ENCODE results near the gene CERS3.
"Not testable (repeated sequence)": the region's sequence is repeated elsewhere in the genome, so short reads cannot be mapped to it uniquely, and the experiment has no call there.

The CERS3 gene

DNA sequence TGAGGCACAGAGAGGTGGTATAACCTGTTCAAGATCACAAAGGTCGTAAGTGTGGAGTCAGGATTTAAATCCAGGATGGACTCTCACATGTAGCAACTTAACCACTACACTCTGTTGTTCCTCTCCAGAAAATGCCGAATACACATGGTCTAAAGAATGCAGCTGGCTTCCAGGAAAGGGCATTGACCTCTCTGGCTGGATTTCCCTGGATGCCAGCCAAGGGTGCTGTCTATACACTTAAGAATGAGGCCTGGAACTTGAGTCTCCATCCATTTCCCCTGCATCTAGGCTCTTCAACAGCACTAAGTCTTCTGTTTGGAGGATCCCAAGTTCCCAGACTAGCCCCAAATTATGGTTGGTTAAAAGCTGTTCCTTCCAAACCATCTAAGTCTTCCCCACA is 60.5 kb downstream of the CERS3 start:
- in situ Hi-C loops (cut with HindIII; ENCODE audit: low sequenced_read_pairs): no loop called here

DNA sequence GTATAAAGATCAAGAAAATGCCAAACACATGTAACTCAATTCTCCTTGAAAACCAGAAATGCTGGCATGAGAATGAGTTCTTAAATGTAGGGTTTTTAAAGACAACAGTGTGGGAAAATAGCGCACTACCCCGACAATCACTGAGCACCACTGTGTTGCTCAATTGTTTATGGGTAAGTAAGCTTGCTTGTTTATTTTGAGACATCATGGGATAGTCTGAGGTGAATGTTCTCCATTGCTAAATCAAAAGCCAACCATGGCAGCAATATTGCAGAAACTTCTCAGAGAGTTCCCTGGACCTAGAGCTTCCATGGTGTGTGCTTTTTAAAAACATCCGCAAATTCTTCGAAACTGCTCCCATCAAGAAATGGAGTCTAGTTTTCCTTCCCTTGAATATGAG is 62.7 kb downstream of the CERS3 start:
- in situ Hi-C loops (cut with HindIII; ENCODE audit: low sequenced_read_pairs): no loop called here

DNA sequence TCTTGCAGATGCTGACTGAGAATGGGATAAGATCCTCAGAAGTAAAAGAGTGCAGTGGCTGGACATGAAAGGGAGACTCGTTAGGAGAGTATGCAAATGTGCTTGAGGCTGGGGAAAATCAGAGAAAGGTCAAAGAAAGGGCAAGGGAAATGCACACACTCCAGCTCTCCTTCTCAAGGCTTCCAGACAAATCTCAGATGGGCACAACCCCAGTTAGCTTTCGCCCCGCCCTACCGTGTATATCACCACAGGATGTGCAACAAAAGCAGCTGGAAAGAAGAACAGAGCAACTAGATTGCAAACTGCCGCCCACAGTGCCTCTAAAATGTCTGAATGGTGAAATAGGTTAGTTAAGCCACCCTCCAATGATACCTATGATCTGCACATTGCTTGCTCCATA is 63.9 kb downstream of the CERS3 start:
- in situ Hi-C loops (cut with HindIII; ENCODE audit: low sequenced_read_pairs): no loop called here

DNA sequence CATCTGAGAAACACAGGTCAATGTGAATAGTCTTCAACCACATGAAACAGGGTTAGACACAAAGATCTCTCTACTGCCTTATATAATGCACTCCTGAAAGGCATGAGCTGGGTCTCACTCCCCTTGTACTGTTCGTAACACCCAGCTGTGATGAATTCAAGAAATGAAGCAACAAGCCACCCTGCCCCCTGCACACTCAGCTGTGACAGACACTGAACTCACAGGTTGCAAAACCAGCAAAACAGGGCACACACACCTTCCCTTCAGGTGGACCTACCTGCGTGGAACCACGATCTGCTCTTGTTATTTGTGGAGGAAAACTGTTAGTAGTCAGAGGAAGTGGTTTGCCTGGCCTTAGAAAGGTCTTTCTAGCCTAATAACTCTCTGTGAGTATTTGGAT is 64.5 kb downstream of the CERS3 start:
- in situ Hi-C loops (cut with HindIII; ENCODE audit: low sequenced_read_pairs): no loop called here

DNA sequence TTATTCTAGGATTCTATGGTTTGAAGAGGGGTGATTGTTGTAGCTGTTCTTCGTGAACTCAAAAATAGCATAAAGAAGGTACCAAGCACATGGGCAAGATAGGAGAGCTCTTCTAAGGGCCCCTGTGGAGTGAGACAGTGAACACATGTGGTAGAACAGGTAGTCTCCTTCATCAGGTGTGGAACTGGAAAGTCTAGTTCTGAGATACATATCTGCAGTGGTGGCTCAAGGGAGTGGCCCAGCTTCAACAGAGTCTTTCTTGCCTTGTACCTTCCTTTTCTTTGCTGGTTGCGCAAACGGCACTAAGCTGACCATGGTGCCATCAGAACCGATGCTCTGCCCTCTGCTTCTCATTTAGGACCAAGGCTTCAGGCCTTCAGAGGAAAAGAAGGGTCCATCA is 65.2 kb downstream of the CERS3 start:
- in situ Hi-C loops (cut with HindIII; ENCODE audit: low sequenced_read_pairs): no loop called here

DNA sequence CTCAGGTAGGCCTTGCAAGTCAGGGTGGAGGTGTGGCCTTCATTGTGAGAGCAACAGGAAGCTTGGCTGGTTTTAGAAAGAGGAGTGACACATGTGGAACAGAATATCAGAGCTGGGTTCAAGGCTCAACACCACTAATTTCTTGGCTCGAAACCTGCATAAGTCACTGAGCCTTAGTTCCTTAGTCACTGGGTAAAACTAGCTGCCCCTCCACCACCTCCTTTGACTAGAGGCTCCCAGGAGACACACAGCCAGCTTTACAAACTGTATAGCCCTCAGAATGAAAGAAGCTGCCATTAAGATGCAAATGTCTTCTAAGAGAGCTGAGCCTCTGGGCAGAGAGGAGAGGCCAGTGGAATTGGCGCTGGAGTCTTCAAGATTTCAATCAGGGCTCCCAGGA is 67.7 kb downstream of the CERS3 start:
- in situ Hi-C loops (cut with HindIII; ENCODE audit: low sequenced_read_pairs): no loop called here

DNA sequence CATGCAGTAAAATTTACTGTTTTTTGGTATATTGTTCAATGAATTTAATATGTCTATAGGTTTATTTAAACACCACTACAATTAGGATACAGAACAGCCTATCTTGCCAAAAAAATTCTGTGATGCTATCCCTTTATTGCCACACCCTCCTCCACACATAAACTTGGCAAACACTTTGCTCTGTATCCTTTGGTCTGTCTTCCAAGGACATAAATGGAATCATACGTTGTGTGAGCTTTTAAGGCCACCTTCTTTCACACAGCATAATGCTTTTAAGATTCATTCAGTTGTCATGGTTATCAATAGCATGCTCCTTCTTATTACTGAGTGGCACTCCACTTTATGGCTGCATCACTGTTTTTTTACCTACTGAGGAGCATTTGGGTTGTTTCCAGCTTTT is 71.5 kb downstream of the CERS3 start:
- in situ Hi-C loops (cut with HindIII; ENCODE audit: low sequenced_read_pairs): no loop called here

DNA sequence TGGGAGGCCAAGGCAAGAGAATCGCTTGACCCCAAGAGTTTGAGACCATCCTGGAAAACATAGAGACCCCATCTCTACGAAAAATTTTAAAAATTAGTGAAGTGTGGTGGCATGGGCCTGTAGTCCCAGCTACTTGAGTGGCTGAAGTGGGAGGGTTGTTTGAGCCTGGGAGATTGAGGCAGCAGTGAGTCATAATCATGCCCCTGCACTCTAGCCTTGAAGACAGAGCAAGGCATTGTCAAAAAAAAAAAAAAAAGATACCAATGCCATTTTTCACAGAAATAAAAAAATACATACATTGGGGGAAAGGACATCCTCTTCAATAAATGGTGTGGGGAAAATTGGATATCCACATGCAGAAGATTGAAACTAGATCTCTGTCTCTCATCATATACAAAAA is 74.6 kb downstream of the CERS3 start:
- in situ Hi-C loops (cut with HindIII; ENCODE audit: low sequenced_read_pairs): no loop called here

DNA sequence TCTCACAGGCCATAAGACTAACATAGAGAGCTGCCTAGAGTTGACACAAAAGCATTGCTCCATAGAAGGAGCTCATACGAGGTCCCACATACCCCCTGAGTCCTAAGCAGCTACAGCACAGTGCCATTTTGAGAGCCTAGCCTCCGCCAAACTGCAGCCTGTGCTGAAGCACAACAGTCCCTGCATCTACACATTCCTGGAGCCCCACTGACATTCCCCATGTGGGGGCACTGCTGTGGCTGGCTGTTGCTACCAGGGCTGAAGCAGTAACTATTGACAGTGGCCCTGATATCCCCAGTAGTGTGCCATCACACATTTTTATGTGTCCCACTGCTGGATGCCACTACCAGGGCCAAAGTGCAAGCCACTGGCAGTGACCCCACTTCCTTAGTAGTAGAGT is 80.3 kb downstream of the CERS3 start:
- in situ Hi-C loops (cut with HindIII; ENCODE audit: low sequenced_read_pairs): no loop called here

DNA sequence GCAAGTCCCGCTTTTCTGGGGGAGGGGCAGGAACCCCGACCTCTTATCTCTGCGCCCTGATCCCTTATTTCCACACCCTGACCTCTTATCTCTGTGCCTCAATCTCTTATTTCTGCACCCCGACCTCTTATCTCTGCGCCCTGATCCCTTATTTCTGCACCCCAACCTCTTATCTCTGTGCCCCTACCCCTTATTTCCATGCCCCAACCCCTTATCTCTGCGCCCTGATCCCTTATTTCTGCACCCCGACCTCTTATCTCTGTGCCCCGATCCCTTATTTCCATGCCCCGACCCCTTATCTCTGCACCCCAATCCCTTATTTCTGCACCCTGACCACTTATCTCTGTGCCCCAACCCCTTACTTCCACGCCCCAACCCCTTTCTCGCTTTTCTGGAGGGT is 87.7 kb downstream of the CERS3 start:
- in situ Hi-C loops (cut with HindIII; ENCODE audit: low sequenced_read_pairs): not testable (repeated sequence)

DNA sequence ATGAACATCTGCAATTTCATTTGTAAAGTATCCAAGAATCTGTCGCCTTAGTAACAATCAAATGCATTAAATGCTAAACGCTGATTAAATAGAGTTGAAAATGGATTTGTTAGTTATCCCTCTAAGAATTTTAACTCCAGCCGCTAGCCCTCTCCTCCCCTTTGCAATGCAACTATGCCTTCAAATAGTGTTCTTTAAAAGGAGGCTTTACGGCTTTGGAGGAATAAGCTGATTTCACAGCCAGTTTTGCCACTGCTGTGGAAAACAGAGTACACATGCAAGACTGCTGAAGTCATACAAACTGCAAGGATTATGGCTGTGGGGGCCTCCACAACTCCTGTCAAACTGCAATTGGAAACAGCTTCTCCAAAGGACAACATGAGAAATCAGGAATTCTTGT is 89.2 kb downstream of the CERS3 start:
- in situ Hi-C loops (cut with HindIII; ENCODE audit: low sequenced_read_pairs): no loop called here

DNA sequence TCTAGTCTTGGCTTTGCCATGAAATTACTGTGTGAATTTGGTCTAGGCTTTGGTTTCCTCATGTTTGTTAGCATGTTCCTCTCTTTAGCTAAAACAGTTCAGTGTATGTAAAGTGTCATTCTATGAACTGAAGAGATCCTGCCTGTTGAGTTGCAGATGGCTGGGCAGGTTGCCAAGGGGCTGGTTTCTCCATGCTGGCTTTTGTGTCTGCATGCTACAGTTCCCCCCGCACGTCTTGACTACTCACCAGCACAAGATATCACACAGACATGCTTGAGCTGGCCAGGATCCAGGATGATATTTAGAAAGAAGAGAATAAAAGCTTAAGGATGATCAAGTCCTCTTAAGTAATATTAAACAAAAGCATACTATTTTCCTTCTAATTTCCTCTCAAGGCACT is 90.2 kb downstream of the CERS3 start:
- in situ Hi-C loops (cut with HindIII; ENCODE audit: low sequenced_read_pairs): no loop called here

DNA sequence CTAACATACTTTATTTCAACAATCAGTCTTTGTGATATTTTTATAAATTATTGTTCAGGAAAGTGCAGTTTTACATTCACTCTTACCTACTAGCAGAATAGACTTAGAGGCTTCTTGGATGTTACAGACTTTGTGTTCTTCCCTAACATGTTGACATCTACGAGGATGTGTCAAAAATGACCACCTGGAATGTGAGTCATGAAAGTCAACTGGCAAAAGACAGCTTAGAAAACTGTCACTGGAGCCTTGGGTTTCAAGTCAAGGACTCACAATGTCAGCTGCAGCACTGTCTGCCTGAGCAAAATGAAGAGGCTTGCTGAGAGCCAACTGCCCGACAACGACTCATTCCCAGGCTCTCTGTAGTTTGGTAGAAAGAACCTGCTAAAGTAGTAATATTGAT is 91.5 kb downstream of the CERS3 start:
- in situ Hi-C loops (cut with HindIII; ENCODE audit: low sequenced_read_pairs): no loop called here

DNA sequence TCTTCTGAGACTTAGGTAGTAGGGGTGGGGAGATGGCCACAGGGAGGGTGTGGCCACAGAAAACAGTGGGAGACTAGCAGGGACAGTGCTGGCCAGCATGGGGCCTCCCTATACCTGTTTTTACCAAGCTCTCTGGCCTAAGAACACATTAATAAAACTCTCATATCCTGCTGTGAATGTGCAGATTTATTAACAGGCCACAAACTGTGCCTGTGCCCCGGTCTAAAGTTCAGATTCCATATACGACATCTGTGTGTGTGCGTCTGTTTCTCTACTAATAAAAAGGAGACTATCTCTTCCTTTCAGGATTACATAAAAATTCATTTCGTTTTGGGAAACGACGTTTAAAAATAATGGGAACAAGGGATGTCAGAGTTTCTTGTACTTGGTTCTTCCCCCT is 94.2 kb downstream of the CERS3 start:
- in situ Hi-C loops (cut with HindIII; ENCODE audit: low sequenced_read_pairs): no loop called here

DNA sequence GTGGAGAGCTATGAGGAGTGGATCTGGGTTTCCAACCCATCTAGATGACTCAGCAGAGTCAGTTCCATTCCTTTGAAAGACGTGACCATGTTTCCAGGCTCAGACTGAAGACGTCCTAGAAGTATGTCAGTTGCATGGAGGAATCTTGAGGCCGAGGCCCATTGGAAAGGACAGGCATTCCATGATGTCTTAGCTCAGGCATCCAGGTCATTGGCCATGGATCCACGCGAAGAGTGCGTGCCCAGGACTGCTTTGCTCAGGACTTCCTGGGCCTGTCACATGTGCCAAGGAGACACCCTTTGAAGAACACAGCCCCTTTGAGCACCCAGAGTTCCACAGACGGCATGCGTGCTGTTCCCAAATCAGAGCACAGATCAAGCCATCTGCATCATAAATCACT is 94.7 kb downstream of the CERS3 start:
- in situ Hi-C loops (cut with HindIII; ENCODE audit: low sequenced_read_pairs): no loop called here

DNA sequence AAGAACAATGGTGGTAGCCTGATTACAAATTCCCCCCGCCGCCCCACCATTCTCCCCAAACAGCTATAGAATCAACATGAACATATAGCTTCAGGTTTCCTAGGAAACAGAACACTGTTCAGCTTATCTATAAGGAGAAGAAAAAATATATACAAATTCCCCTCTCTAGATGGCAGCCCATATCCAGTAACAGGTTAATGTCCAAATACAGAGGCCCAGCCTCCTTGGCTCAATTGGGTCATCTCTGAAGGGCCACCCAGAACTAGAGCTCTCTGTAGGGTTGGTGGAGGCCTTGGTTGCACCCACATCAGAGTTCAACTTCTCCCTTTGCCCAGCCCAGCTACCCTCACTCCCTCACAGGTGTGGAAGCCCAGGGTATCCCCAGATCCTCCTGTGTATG is 95.4 kb downstream of the CERS3 start:
- in situ Hi-C loops (cut with HindIII; ENCODE audit: low sequenced_read_pairs): no loop called here

DNA sequence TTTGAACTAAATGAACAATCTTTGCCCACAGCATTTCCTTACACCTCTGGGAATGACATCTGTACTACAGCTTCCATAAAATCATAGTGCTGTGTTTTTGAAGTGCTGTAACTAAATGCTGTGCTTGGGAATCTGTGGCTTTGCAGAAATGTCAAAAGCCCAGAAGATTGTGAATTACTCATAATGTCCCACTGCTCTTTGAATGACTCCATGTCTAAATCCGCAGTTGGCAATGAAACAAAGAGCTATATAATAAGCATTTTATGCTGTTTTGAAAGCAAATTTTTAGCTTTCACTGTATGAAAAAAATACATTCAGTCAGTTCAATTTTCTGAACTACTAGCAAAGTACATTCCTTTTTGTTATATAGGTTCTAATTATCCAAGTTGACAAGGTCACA is 98.3 kb downstream of the CERS3 start:
- in situ Hi-C loops (cut with HindIII; ENCODE audit: low sequenced_read_pairs): no loop called here

DNA sequence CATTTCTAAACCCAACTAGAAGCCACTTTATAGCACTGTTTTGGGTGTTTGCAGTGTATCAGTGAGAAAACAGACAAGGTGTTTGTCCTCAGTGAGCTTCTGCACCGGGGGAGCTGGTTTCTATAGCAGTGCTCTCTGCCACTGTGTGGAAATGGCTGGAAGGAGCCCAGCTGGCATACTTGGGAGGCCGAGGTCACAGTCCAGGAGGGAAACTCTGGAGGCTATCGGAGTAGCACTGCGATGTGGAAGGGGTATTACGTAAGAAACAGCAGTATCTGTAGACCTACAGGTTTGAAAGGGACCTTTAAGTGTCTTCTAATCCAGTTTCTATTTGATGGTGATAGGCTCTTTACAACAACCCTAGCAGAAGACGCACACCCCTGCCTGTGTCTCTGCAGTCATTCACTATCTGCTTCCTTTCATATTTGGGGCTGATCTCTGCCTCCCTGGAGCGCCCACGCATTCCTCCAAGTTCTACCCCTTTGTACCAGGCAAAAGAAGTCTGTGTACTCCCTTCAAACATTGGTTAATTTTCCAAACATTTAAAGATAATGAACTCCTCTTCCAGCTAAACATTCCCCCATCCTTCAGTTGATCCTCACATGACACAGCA is 99.5 kb downstream of the CERS3 start:
- in situ Hi-C loops (cut with HindIII; ENCODE audit: low sequenced_read_pairs): no loop called here

DNA sequence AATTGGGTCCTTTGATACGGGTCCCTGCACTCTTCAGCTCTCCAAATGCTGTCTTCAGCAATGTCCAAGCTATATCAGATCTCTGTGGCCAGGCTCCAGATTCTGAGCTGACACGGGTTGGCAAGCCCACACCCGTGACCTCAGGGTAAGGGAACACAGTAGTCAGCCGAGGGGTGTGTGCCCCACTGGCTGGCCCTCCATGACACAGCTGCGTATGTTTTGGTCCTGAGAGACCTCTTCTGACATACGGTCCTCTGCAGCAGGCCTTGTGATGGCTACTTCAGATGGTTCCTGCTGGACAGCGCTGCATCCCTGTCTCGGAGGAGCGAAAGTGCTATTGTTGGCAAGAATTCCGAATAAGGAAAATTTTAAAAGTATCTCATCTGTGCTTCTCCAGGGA is 101.8 kb downstream of the CERS3 start:
- in situ Hi-C loops (cut with HindIII; ENCODE audit: low sequenced_read_pairs): no loop called here

DNA sequence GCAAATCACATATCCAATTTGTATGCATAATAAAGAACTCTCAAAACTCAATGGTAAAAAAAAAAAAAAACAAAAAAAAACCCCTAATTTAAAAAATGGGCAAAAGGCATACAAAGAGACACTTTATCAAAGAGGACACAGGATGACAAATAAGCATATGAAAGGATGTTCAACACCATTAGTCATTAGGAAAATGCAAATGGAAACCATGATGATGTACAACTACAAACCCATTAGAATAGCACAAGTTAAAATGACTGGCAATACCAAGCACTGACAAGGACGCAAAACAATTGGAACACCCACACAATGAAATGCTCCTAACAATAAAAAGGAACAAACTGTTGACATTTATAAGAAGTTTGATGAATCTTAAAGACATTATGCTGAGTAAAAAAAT is 123.6 kb downstream of the CERS3 start:
- in situ Hi-C loops (cut with HindIII; ENCODE audit: low sequenced_read_pairs): loop anchor here (10.0 kb wide), 1 partner anchor 80 kb away; no protein-coding TSS in a partner anchor

DNA sequence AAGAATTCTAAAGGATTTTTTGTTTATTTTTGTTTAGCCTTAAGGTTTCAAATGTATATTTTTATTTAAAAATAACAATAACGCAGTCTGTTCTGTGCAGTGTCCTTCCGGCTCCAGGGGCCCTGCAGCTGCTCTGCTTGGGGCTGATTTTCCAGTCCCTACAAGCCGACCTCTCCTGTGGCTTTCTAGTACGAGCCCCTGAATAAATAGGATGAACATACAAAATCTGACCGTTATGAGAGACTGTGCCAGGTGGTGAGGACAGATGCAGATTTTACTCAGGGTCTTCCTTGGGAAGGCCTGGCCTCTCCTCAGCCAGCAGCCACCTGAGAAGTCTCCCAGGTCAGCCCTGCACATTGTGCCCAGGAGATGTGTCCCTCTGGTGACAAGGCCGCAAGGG is 127.8 kb downstream of the CERS3 start:
- in situ Hi-C loops (cut with HindIII; ENCODE audit: low sequenced_read_pairs): loop anchor here (10.0 kb wide), 1 partner anchor 76 kb away; no protein-coding TSS in a partner anchor

DNA sequence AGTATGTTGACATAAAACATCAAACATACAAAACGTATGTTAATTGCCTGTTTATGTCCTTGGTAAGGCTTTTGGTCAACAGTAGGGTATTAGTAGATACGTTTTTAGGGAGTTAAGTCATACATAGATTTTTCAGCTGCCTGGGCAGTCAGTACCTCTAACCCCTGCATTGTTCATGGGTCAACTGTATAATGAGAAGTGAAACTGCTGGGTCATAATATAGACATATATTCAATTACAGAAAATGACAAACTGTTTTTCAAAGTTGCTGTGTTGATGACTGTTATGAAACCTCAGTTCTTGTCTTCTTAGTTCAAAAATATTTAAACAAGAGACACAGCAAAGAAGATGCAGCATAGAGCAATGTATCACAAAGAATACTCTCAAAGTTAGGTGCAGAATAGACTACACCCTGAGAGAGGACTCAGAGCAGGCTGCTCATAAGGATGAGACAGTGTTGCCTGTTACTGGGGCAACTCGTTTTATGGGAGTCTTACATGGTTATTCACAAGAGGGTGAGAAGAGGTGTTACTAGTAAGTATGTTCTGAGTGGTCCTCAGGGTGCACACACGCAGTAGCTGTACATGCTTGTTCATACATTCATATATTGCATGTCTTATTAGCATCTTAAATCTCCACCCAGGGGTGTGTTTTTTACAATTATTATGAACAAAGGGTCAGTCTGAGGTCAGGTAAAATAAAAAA is 133.9 kb downstream of the CERS3 start:
- in situ Hi-C loops (cut with HindIII; ENCODE audit: low sequenced_read_pairs): no loop called here

DNA sequence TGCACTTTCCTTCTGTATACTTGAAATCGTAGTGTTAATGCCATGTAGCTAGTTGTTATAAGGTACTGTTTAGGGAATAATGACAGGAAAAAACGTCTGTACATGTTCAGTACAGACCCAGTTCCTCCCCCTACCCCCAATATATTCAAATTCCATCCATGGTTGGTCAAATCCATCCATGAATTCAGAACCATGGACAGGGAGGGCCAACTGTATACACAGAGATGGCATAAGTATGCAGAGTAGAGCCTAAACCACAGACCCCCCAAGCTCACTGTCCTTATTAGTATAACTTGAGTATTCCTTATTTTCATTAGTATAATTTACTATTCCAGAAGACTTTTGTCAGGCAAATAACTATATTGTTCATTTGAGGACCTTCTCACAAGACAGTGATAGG is 135.7 kb downstream of the CERS3 start:
- in situ Hi-C loops (cut with HindIII; ENCODE audit: low sequenced_read_pairs): no loop called here
